ENCODE data around the gene CNN2.

The CNN2 gene

GRCh38 chr19:1049106-1049505 is 22.7 kb downstream of the CNN2 start:
- DNase-seq (ENCODE audit: low read depth in 2 of 2) = no peak

GRCh38 chr19:1049800-1050199 is 23.4 kb downstream of the CNN2 start:
- no peak for DNase-seq (ENCODE audit: low read depth in 2 of 2)

GRCh38 chr19:1050989-1051788 is 24.8 kb downstream of the CNN2 start:
- DNase-seq (ENCODE audit: low read depth in 2 of 2) = no peak

GRCh38 chr19:1051791-1052190 is 25.4 kb downstream of the CNN2 start:
- DNase-seq (ENCODE audit: low read depth in 2 of 2) = no peak

DNA sequence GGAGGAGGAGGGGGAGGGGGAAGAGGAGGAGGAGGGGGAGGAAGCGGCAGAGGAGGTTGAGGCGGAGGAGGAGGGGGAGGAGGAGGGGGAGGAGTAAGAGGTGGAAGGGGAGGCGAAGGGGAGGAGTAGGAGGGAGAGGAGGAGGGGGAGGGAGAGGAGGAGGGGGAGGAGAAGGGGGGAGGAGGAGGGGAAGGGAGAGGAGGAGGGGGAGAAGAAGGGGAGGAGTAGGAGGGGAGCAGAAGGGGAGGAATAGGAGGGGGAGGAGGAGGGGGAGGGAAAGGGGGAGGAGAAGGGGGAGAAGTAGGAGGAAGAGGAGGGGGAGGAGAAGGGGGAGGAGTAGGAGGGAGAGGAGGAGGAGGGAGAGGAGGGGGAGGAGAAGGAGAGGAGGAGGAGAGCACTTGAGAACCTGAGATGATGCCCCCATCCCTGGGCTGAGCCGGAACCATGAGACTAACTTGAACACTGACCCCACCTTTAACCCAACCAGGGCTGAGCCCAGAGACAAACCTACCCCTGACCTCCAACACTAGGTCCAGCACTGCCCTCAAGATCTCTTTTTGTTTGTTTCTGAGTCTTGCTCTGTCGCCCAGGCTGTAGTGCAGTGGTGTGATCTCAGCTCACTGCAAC is 26.1 kb downstream of the CNN2 start:
- no peak for DNase-seq (ENCODE audit: low read depth in 2 of 2)

- no peak for DNase-seq (ENCODE audit: low read depth in 2 of 2)
Observed at GRCh38 chr19:1053176-1054101, 27.0 kb downstream of the CNN2 start.

DNA sequence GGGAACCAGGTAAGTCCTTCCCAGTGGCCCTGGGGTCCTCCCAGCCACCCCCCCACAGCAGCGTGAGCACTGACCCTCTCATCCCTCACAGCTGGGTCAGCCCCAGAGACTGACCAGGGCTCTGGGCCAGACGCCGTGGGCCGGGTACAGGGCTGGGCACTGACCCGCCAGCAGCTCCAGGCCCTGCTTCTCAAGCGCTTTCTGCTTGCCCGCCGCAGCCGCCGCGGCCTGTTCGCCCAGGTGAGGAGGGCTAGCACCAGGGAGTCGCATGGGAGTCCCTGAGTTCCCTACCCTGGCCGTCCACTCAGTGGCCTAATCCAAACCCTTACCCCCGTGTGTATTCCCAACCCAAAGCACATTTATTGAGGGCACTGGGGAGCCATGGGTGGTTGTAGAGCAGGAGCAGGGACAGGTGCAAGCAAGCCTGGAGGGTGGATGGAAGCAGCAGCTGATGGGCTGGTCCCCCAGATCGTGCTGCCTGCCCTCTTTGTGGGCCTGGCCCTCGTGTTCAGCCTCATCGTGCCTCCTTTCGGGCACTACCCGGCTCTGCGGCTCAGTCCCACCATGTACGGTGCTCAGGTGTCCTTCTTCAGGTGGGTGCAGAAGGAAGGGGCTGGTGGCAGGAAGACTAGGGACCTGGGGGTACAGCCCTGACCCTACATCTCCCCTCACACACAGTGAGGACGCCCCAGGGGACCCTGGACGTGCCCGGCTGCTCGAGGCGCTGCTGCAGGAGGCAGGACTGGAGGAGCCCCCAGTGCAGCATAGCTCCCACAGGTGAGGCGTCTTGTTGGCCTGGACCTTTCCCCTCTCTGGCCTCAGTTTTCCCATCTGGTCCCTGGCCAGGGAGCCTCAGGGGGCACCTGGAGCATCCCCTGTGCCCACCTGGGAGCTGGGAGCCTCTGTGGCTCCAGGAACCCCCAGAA is 28.0 kb downstream of the CNN2 start:
- DNase-seq (ENCODE audit: low read depth in 2 of 2) = no peak

DNA sequence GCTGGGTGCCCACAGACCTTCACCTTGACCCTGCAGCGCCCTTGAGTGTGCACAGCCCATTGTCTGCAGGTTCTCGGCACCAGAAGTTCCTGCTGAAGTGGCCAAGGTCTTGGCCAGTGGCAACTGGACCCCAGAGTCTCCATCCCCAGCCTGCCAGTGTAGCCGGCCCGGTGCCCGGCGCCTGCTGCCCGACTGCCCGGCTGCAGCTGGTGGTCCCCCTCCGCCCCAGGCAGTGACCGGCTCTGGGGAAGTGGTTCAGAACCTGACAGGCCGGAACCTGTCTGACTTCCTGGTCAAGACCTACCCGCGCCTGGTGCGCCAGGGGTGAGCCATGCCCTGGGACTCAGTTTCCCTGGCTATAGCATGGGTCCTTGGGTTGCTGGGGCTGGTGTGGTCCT is 28.6 kb downstream of the CNN2 start:
- no peak for DNase-seq (ENCODE audit: low read depth in 2 of 2)

DNA sequence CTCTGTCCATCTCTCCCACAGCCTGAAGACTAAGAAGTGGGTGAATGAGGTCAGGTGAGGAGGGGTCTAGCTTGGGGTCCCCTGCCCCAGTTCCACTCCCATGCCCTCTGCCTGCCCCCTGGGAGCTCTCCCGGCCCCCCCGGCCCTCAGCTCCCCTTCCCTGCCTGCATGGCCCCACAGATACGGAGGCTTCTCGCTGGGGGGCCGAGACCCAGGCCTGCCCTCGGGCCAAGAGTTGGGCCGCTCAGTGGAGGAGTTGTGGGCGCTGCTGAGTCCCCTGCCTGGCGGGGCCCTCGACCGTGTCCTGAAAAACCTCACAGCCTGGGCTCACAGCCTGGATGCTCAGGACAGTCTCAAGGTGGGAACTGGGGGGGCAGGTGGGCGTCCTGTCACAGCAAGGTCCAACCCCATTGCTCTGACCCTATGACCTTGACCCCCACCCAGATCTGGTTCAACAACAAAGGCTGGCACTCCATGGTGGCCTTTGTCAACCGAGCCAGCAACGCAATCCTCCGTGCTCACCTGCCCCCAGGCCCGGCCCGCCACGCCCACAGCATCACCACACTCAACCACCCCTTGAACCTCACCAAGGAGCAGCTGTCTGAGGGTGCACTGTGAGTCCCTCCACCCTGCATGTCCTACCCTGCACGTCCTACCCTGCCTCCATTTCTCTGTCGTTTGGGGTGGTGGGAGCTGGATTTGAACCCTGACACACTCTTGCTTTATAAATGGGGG is 29.6 kb downstream of the CNN2 start:
- DNase-seq (ENCODE audit: low read depth in 2 of 2) = no peak

DNA sequence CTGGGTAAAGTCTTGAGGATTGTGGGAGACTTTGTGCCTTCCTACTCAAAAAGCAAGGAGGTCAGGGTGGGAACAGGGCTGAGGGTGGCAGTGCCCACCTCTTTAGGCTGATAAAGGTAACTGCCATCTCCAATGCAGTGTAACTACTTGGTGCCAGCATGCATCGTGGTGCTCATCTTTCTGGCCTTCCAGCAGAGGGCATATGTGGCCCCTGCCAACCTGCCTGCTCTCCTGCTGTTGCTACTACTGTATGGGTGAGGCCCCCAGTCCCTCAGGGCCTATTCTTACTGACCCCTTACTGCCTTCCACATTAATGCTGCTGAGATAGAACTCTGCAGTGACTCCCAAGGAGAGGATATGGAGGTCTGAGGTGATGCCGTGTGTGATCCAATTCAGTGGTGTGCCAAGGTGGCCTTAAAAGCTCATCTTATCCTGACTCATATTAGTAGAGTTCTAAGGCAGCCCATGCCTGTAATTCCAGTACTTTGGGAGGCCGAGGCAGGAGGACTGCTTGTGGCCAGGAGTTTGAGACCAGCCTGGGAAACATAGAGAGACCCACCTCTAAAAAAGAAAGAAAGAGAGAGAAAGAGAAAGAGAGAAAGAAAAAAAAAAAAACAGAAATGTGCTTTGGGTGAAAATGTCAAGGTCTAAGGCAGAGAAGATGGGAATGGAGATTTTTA is 30.9 kb downstream of the CNN2 start:
- peak in 1 of 2 experiments; percentile 30 for DNase-seq (ENCODE audit: low read depth in 2 of 2)

GRCh38 chr19:1058112-1058511 is 31.7 kb downstream of the CNN2 start:
- no peak for DNase-seq (ENCODE audit: low read depth in 2 of 2)

- no peak for DNase-seq (ENCODE audit: low read depth in 2 of 2)
Observed at GRCh38 chr19:1060689-1061088, 34.3 kb downstream of the CNN2 start.

DNA sequence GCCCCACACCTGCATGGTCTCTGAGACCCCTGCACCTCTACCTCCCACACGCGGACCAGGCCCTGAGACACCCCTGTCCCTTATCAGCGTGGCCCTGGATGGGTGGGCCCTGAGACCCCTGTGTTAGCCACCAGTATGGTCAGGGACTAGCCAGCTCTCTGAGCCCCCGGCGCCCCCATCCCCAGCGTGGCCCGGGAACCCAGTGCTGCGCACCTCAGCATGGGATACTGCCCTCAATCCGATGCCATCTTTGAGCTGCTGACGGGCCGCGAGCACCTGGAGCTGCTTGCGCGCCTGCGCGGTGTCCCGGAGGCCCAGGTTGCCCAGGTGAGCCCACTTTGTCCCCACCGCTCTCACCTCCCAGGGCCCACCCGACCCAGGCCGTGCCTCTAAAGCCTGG is 35.6 kb downstream of the CNN2 start:
- no peak for DNase-seq (ENCODE audit: low read depth in 2 of 2)

DNA sequence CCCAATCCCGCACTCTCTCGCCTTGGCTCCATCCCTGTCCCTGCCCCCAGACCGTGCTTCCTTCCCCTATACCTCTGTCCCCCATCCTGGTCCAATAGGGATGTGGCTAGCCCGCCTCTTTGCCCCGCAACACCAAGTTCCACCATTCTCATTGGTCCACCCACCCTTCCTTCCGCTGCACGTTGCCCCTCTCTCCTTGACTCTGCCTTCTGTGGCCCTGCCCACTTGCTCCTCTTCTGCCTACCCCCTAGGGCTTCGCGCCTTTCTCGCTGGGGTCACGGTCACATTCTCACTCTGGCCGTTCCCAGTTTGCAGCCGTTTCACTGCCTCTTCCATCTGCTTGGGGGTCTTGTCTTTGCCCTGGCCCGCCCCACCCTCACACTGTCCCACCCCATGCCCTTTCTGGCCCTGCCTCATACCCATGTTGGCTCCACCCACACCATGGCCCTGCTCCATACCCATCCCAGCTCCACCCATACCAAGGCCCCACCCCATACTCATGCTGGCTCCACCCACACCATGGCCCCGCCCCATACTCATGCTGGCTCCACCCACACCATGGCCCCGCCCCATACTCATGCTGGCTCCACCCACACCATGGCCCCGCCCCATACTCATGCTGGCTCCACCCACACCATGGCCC is 36.1 kb downstream of the CNN2 start:
- no peak for DNase-seq (ENCODE audit: low read depth in 2 of 2)

GRCh38 chr19:1063030-1063908 is 36.9 kb downstream of the CNN2 start:
- DNase-seq (ENCODE audit: low read depth in 2 of 2) = no peak

- no peak for DNase-seq (ENCODE audit: low read depth in 2 of 2)
Observed at GRCh38 chr19:1063909-1064660, 37.7 kb downstream of the CNN2 start.

GRCh38 chr19:1064661-1065605 is 38.5 kb downstream of the CNN2 start:
- DNase-seq (ENCODE audit: low read depth in 2 of 2) = no peak

Data from fibroblast of skin of left biceps (primary cell).